Measurements from ENCODE around the gene PCDH9. TPM values are rescaled to one million over a fixed set of nuclear protein-coding genes. Genes with fewer than 3 reads are reported as not detected.

Gene PCDH9
- total RNA-seq, 1 donor from 2014 or later = 20.2 TPM

DNA sequence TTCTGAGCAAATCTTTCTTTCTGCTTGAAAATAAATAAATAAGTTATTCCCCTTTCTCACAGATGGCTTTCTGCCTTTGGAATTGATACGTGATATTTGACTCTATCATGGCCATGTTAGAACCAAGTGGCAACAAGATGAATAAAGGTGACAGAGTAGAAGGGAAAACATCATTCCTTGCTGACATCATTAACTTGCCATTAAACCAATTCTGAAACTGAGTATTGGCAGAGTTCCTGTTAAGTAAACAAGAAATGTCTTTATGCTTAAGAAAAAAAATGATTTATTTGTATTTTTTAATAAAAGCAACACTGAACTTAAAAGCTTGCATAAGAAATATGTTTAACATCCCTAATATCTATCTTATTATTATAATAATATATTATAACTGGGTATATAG lies 828.1 kb downstream of the PCDH9 start:
- Mint-ChIP-seq H3K27ac (no peak overlapping the region), H3K36me3 (no peaks in the 10 kb centered on the region), H3K9me3 (peaks cover 6% of the 10 kb centered on the region), H3K4me3 (no peak overlapping the region), H3K4me1 (ENCODE audit: unreplicated experiment) (no peaks in the 10 kb centered on the region), H3K27me3 (no peaks in the 10 kb centered on the region)
- no peak for DNase-seq (ENCODE audit: extremely low spot score, unreplicated experiment)
- TF ChIP-seq, protein P1, sequence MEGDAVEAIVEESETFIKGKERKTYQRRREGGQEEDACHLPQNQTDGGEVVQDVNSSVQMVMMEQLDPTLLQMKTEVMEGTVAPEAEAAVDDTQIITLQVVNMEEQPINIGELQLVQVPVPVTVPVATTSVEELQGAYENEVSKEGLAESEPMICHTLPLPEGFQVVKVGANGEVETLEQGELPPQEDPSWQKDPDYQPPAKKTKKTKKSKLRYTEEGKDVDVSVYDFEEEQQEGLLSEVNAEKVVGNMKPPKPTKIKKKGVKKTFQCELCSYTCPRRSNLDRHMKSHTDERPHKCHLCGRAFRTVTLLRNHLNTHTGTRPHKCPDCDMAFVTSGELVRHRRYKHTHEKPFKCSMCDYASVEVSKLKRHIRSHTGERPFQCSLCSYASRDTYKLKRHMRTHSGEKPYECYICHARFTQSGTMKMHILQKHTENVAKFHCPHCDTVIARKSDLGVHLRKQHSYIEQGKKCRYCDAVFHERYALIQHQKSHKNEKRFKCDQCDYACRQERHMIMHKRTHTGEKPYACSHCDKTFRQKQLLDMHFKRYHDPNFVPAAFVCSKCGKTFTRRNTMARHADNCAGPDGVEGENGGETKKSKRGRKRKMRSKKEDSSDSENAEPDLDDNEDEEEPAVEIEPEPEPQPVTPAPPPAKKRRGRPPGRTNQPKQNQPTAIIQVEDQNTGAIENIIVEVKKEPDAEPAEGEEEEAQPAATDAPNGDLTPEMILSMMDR (conservative IDR thresholded peaks at IDR 0.05) = no peak

DNA sequence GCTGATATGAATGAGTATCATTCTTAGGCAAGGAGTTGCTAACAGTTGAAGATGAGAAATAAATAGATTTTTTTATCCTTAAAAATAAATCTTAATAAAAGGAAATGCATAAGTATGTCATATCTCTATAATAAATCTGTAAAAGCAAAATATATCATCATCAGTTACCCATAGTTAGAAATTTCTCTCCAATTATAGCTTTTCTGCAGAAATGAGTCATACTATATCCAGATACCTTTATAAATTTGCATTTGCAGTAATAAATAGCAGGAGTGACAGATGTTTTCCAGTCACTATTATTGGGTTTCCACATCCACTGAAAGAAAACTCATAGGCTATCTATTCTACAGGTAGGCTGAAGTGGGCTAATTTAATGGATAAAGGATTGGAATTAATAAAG lies 829.8 kb downstream of the PCDH9 start:
- TF ChIP-seq, protein P1 (conservative IDR thresholded peaks at IDR 0.05) = no peak
- Mint-ChIP-seq H3K4me1 (ENCODE audit: unreplicated experiment) (no peaks in the 10 kb centered on the region), H3K27ac (no peak overlapping the region), H3K27me3 (no peaks in the 10 kb centered on the region), H3K9me3 (peaks cover 6% of the 10 kb centered on the region), H3K4me3 (no peak overlapping the region), H3K36me3 (no peaks in the 10 kb centered on the region)
- DNase-seq (ENCODE audit: extremely low spot score, unreplicated experiment) = no peak

DNA sequence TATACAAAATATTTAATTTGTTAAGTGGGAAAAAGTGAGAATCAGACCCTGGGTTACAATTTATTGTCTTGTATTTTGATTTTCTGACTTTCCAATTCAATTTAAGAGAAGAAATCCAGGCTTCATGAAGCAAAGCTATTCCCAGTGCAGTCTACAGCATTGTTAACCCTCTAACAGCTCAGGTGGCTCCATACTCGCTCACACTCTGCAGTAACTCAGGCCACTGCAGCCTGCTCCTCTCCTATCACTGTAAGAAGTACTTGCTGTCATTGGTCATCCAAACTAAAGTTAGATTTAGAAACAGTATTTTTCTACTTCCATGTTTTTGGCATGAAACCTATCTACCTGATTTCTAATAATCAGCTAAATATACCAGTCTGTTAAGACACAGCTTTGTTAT lies 830.3 kb downstream of the PCDH9 start:
- TF ChIP-seq, protein P1 (conservative IDR thresholded peaks at IDR 0.05) = no peak
- H3K27me3 Mint-ChIP-seq = no peaks in the 10 kb centered on the region
- H3K36me3 Mint-ChIP-seq = no peaks in the 10 kb centered on the region
- H3K9me3 Mint-ChIP-seq = peaks cover 6% of the 10 kb centered on the region
- no peak overlapping the region for H3K4me3 Mint-ChIP-seq
- no peak for DNase-seq (ENCODE audit: extremely low spot score, unreplicated experiment)
- H3K4me1 Mint-ChIP-seq (ENCODE audit: unreplicated experiment) = no peaks in the 10 kb centered on the region
- no peak overlapping the region for H3K27ac Mint-ChIP-seq

DNA sequence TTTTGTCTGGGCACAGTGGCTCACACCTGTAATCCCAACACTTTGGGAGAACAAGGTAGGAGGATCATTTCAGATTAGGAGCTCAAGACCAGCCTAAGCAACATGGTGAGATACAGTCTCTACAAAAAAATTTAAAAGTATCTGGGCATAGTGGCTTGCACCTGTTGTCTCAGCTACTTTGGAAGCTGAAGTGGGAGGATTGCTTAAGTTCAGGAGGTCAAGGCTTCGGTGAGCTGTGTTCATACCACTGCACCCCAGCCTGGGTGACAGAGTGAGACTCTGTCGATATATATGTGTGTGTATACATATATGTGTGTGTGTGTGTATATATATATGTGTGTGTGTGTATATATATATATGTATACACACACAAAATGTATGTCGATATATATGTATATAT lies 833.0 kb downstream of the PCDH9 start:
- H3K9me3 Mint-ChIP-seq = peaks cover 6% of the 10 kb centered on the region
- TF ChIP-seq, protein P1 (conservative IDR thresholded peaks at IDR 0.05) = no peak
- H3K4me3 Mint-ChIP-seq = no peak overlapping the region
- DNase-seq (ENCODE audit: extremely low spot score, unreplicated experiment) = no peak
- no peaks in the 10 kb centered on the region for H3K36me3 Mint-ChIP-seq
- no peak overlapping the region for H3K27ac Mint-ChIP-seq
- no peaks in the 10 kb centered on the region for H3K4me1 Mint-ChIP-seq (ENCODE audit: unreplicated experiment)
- no peaks in the 10 kb centered on the region for H3K27me3 Mint-ChIP-seq

DNA sequence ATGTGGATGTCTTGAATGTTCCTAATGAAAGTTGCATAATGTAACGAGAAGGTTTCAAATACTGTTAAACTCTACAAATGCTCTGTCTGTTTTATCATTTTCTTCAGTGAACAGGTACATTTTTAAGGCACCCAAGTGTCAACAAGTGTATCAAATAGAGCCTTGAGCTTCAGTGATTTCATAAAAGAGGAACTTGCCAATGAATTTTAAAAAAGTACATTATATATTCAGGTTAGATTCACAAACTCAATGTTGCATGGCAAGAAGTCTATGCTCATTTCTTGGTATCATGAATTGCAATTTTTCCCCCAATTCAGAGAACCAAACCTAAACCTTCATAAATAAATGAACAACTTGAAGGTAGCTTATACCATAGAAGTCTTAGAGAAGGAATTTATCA lies 838.8 kb downstream of the PCDH9 start:
- no peaks in the 10 kb centered on the region for H3K36me3 Mint-ChIP-seq
- H3K4me3 Mint-ChIP-seq = no peak overlapping the region
- no peaks in the 10 kb centered on the region for H3K27me3 Mint-ChIP-seq
- H3K9me3 Mint-ChIP-seq = no peaks in the 10 kb centered on the region
- H3K4me1 Mint-ChIP-seq (ENCODE audit: unreplicated experiment) = no peaks in the 10 kb centered on the region
- no peak for DNase-seq (ENCODE audit: extremely low spot score, unreplicated experiment)
- no peak overlapping the region for H3K27ac Mint-ChIP-seq
- TF ChIP-seq, protein P1 (conservative IDR thresholded peaks at IDR 0.05) = no peak

DNA sequence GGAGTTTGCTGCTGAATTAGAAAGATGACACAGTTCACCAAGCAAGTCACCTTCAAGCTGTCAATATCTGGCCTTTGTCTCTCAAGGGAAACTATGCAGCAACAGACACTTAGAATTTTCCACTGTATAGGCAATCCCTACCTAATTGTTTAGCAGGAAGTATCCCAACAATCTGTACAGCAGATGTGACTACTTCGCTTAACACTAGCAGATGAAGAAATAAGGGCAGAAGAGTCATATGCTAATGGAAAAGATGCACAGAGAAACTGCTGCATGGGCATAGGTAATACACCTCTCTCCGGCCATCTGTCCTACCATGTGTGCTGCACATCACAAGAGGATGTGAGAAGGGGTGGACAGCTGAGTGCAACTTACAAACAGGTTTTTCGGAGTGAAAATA lies 851.2 kb downstream of the PCDH9 start:
- Mint-ChIP-seq H3K4me3 (no peak overlapping the region), H3K4me1 (ENCODE audit: unreplicated experiment) (no peaks in the 10 kb centered on the region), H3K27ac (no peak overlapping the region), H3K9me3 (no peaks in the 10 kb centered on the region), H3K27me3 (no peaks in the 10 kb centered on the region), H3K36me3 (no peaks in the 10 kb centered on the region)
- DNase-seq (ENCODE audit: extremely low spot score, unreplicated experiment) = no peak
- TF ChIP-seq, protein P1 (conservative IDR thresholded peaks at IDR 0.05) = no peak

Data from type B pancreatic cell (in vitro differentiated cells).